LoVo (cell line): ENCODE results near the gene SVIL.

ENCODE experiments used
- DNase-seq: peaks from one replicate; pipeline ENCODE4 v3.0.0-alpha.2; 2016; ENCODE audit warnings: low spot score

The SVIL gene

DNA sequence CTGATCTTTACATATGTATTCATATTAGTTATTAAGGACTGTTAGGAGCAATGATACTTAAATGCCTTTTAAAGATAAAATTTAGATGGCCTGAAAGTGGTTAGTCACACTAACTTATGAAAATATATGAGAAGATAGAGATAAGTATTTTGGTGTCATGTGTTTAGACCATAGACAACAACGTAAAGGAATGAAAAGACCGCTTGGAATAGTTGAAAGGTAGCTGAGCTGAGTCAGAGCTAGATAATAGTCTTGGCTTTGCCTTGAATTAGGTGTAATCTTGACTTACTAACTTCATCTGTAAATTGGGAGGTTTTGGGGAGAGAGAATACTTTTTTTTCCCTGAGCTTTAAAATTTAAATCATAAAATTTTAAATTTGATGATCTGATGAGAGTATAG, 218.9 kb downstream of the SVIL start:
- no peak for DNase-seq

DNA sequence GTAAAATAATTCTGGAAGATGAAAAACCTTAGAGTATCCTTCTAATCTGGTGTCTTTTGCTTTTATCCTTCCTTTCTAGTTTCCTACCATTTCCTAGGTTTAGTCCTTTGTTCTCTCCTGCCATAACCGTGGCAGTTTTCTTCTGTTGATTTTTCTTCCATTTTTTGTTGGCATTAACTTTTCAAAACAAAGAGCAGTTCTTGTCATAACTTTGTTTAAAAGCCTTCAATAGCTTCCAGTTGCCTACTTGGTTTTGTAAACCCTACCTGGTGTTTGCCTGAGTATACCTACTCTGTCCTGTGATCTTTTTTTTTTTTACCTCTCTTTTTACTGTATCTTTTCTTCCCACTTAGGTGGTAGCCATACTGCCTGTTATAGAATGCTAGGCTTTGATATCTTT, 220.3 kb downstream of the SVIL start:
- no peak for DNase-seq

DNA sequence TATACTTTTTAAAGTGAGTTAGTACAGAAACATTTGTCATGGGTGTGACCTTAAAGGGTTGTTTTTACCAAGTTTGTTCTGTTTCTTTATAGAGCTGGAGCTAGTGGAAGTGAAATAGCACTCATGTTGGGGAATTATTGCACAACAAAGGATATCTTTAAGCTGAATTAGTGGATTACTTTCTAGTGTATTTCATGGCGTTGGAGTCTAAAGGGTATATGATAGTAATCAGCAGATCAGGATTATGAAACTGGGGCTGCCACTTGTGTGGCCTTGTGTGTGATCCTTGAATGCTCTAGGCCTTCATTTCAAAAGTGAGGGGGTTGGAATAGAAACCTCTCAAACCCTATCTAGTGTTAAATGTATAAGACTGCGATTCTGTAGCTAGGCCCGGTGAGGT, 222.3 kb downstream of the SVIL start:
- no peak for DNase-seq

DNA sequence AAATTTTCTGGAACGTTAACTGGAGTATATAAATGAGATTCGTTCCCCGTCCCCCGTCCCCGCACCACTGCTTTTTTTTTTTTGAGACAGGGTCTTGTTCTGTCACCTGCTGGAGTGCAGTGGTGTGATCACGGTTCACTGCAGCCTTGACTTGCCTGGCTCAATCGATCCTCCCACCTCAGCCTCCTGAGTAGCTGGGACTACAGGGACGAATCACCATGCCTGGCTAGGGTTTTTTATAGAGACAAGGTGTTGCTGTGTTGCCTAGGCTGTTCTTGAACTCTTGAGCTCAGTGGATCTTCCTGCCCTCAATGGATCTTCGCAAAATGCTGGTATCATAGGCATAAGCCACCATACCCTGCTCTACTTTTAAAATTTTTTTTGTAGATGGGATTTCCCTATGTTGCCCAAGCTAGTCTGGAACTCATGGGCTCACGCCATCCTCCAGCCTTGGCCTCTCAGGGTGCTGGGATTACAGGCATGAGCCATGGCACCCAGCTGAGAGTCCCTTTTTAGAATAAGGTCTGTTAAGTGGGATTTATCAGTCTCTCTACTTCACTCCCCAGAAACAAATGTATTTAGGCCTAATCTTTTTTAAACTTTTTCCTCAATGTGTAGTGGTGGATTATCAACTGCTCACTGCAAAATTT, 223.0 kb downstream of the SVIL start:
- no peak for DNase-seq

- peak; percentile 74 for DNase-seq
Observed at GRCh38 chr10:29409241-29410054, 225.3 kb downstream of the SVIL start.

DNA sequence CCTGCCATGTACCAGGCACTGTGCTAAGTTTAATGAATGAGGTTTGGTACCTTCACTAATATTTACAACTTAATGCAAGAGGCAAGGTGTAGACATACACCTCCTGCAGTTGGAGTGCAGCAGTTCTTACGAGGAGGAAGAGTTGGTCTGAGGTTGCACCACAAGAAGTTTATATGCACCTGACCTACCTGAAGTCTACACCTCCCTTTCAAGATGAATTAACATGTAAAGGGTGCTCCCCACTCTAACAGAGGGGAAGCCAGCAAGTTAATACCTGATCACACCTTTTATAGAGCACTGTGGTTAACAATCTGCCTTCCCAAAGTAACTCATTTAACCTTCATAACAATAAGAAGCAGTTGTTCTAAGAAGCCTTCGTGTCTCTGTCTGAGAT, 225.9 kb downstream of the SVIL start:
- DNase-seq = peak; percentile 1
